ENCODE results near the gene INTS6.
A peak's percentile ranks its signal among the peaks of the same experiment; 100 is the strongest.

Gene INTS6

DNA sequence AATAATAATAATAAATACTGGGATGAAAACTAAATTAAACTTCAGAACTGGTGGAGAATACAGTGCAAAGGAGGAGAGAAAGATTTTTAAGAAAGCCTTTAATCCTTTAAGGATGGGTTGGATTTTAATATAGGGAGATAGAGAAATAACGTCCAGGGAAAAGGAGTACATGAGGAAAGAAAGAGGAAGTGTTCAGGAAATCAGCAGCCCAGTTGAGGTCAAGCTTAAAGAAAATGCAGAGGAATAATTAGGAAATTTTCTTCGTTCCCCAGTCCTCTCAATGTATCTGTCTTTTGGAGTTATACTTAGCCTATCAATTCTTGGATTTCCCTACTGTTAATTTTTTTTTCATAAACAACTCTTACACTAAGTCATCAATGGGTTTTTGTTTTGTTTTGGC lies 47.7 kb downstream of the INTS6 start:
- no peak for DNase-seq

- DNase-seq, result no peak
These were observed 55.4 kb downstream of the INTS6 start for GRCh38 chr13:51397262-51397941.

DNA sequence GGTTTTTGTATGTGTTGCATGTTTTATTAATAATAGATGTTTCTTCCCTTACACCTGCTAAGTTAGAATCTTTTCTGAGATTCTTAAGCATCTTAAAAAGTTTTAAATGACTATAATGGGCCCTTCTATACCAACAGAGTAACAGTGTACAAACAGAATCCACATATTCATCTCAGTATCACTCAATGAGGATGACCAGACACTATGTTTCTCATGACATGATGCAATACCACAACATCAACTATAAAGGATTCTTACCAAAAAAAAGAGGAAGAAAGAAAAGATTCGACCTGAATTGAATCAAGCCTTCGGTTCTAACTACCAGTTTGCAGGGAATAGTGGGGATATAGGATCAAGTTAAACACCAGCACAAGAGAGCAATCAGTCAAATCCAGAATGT lies 56.5 kb downstream of the INTS6 start:
- no peak for DNase-seq

GRCh38 chr13:51394724-51395123 lies 58.1 kb downstream of the INTS6 start:
- no peak for DNase-seq

DNA sequence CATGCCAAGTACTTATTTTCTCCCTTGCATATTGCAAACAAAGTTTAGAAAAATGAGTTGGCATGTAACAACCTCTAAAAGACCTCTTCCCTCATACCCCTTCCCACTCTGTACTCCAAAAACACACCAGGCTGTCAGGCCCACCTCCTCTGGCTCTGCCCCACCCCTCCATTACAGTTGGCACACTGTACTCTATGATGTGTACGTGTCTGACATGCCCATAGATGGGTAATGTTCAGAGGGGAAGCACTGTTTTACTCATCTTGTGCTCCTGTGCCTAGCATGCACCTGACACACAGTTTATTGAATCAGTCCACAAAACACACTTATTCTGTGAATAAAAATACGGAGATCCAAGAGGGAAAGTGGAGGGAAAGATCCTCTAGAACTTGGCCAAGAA lies 67.7 kb downstream of the INTS6 start:
- DNase-seq, result no peak

- DNase-seq, result peak; percentile 4
These were observed 72.6 kb downstream of the INTS6 start for GRCh38 chr13:51380269-51380668.

GRCh38 chr13:51373451-51373850 lies 79.4 kb downstream of the INTS6 start:
- DNase-seq, result no peak

- no peak for DNase-seq
These were observed 81.0 kb downstream of the INTS6 start for GRCh38 chr13:51371768-51372399.

- DNase-seq, result no peak
These were observed 82.0 kb downstream of the INTS6 start for GRCh38 chr13:51370811-51371210.

DNA sequence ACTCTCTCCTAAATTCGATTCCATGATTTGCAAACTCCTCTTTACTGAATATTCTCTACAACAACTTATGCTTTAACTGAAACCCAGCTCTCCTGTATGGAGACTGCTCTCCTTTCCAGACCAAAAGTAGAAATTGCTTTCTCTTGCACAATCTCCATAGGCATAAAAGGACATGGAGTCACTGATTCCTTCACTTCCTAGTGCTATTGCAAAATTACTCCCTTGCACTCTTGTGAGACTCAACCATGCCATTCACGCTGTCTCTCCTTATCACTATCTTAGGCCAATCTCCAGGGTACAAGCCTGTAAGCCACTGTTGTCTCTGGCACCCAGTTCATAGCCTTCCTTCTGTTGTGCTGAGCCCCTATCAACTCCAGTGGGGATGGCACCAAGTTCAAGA lies 82.7 kb downstream of the INTS6 start:
- no peak for DNase-seq

- DNase-seq, result no peak
These were observed 88.3 kb downstream of the INTS6 start for GRCh38 chr13:51364404-51365008.

- DNase-seq, result no peak
These were observed 89.2 kb downstream of the INTS6 start for GRCh38 chr13:51363625-51364024.

- no peak for DNase-seq
These were observed 91.7 kb downstream of the INTS6 start for GRCh38 chr13:51361106-51361505.

GRCh38 chr13:51360489-51360888 lies 92.3 kb downstream of the INTS6 start:
- DNase-seq, result no peak

GRCh38 chr13:51359352-51359751 lies 93.5 kb downstream of the INTS6 start:
- no peak for DNase-seq

DNA sequence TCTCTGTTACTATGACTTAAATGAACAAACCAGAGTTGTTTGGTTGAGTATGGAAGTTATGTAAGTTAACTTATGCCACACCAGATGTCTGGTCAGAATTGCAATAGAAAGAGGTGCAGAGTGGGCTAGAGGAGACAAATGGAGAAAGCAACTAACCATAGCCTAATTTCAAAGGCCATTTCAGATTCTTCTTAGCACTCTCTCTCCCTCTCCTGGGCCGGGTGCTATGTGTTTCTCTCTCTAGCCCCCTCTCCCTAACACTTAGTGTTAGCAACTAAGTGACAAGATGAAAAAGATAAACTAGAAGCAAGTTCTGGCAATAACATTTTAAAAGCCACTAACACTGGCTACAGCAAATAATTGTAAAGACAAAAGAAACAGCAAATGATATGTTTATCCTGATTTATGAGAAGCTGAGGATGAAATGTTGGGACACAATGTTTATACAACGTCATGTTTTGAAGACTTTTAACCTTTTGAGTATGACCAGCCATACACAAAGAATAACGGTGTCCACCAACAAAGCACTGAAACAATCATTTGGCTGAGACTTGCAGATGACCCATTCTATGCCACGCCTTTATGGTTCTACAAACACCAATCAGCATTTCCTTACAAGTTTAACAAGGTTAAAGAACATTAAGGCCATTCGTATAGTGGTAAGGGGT lies 94.8 kb downstream of the INTS6 start:
- no peak for DNase-seq

GRCh38 chr13:51355217-51355616 lies 97.6 kb downstream of the INTS6 start:
- no peak for DNase-seq

DNA sequence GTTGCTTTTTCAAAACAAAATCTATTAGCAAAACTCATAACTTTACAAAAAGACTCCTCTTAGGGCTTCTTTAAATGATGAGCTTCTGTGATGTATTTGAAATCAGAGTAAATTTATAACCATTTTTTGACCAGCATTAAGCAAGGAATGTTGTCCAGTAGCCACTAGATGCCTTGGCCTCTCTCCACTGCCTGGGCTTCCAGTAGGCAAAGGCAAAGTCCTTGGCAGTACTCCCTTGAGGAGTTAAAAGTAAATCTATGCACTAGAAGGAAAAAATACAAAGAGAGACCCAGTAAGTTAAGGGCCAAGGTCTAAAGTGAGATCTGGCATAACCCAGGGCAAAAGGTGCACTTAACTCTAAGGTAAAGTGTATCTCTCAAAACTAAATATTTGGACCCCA lies 103.8 kb downstream of the INTS6 start:
- no peak for DNase-seq

GRCh38 chr13:51348069-51348967 lies 104.5 kb downstream of the INTS6 start:
- no peak for DNase-seq

DNA sequence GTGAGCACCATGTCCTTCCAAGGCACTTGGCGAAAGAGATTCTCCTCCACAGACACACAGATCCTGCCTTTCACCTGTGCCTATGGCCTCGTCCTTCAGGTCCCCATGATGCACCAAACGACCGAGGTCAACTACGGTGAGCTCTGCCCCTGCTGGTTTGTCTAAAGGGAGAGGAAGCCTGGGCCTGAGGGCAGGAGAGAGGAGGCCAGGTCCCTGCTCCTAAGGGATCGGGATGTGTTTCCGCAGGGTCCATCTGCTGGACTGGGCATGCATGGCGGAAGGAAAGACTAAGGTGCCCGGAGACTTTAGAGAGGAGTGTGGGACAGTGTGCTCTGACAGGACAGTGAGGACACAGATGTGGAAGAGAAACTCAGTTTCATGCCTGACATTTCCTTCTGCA lies 105.7 kb downstream of the INTS6 start:
- no peak for DNase-seq

GRCh38 chr13:51346397-51346796 lies 106.4 kb downstream of the INTS6 start:
- no peak for DNase-seq

DNA sequence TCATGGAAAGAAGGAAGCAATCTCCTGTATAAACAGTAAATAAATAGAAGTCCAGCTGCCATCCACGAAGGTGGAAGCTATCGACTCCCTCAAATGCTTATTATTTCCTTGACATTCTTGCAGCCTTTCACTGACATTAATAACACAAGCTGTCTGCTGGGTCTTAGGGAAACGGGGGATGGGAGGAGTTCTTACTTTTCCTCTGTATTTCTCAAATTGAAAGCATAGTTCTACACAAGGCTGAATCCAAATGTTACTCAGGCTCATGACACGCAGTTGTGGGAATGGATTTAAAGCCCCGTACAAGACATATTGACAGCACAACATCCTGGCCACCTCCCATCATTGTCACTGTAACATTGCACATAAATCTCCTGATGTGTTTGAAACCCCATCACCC lies 109.4 kb downstream of the INTS6 start:
- DNase-seq, result no peak

- no peak for DNase-seq
These were observed 110.1 kb downstream of the INTS6 start for GRCh38 chr13:51342706-51343105.
